Natural killer cell treated with Interleukin-12 subunit alpha and Interleukin-12 subunit beta and Interleukin-15 and Interleukin-18, amount 100 ng/mL, for 72 hours (primary cell): ENCODE measurements around the gene CDK5RAP2. TPM values are rescaled to one million over a fixed set of nuclear protein-coding genes. Genes with fewer than 3 reads are reported as not detected.

Experiments used
- ATAC-seq, 2 donors: fragments of 150-1000 bp; cut with Tn5 transposase in 1 of 2; sonication (Bioruptor Pico), chemical (Tn5 transposase) in 1 of 2; 2 replicates each; pipeline ENCODE4 v1.10.0; 2021
- DNase-seq: peaks from one replicate; pipeline ENCODE4 v3.0.0; 2022; ENCODE audit warnings: low spot score
- H3K27ac Mint-ChIP-seq, 2 donors: 1 replicate in 1 of 2; 2 replicates in 1 of 2; pipeline ENCODE4 v1.8.0; 2022; ENCODE audit warnings: mixed read lengths in 2 of 2, mild to moderate bottlenecking in 1 of 2, moderate library complexity in 1 of 2
- H3K27me3 Mint-ChIP-seq, 2 donors: 1 replicate in 1 of 2; 2 replicates in 1 of 2; pipeline ENCODE4 v1.8.0; 2022; ENCODE audit warnings: mixed read lengths in 2 of 2
- H3K36me3 Mint-ChIP-seq: one replicate; pipeline ENCODE4 v1.8.0; 2022; ENCODE audit warnings: mixed read lengths
- H3K4me1 Mint-ChIP-seq, 2 donors: 1 replicate in 1 of 2; 2 replicates in 1 of 2; pipeline ENCODE4 v1.8.0; 2022; ENCODE audit warnings: low read depth in 2 of 2, mixed read lengths in 2 of 2, mild to moderate bottlenecking in 1 of 2
- H3K4me3 Mint-ChIP-seq: one replicate; pipeline ENCODE4 v1.8.0; 2022; ENCODE audit warnings: mixed read lengths
- H3K9me3 Mint-ChIP-seq: 2 replicates; pipeline ENCODE4 v1.8.0; 2022; ENCODE audit warnings: mixed read lengths
- total RNA-seq, 2 donors: library from RNA; stranded (reverse); gene quantifications; one replicate each; pipeline ENCODE4 v1.2.3, GENCODE V29; 2022

Gene CDK5RAP2
- total RNA-seq, 2 donors from 2014 or later, result 73.4 to 124 TPM

GRCh38 chr9:120452631-120453030 lies 127.3 kb downstream of the CDK5RAP2 start:
- H3K36me3 Mint-ChIP-seq, result peaks cover 34% of the 10 kb centered on the region
- DNase-seq (no peak), ATAC-seq (no peak)
- peaks cover 3 to 11% of the 10 kb centered on the region in 2 donors for H3K4me1 Mint-ChIP-seq
- no peaks in the 10 kb centered on the region for H3K9me3 Mint-ChIP-seq
- H3K4me3 Mint-ChIP-seq, result no peak overlapping the region
- H3K27ac Mint-ChIP-seq, result peak overlapping the region in 1 of 2 donors; percentile 18
- no peaks in the 10 kb centered on the region for H3K27me3 Mint-ChIP-seq

- peaks cover 2% of the 10 kb centered on the region for H3K9me3 Mint-ChIP-seq
- H3K4me3 Mint-ChIP-seq, result no peak overlapping the region
- no peaks in the 10 kb centered on the region for H3K27me3 Mint-ChIP-seq
- no peak for ATAC-seq
- H3K36me3 Mint-ChIP-seq, result peaks cover 42% of the 10 kb centered on the region
- peaks cover 12 to 20% of the 10 kb centered on the region in 2 donors for H3K4me1 Mint-ChIP-seq
- no peak overlapping the region for H3K27ac Mint-ChIP-seq
- no peak for DNase-seq
These were observed 129.1 kb downstream of the CDK5RAP2 start for GRCh38 chr9:120450916-120451315.

GRCh38 chr9:120449566-120449965 lies 130.4 kb downstream of the CDK5RAP2 start:
- Mint-ChIP-seq H3K36me3 (peaks cover 37% of the 10 kb centered on the region), H3K9me3 (peaks cover 2% of the 10 kb centered on the region), H3K4me3 (no peak overlapping the region), H3K4me1 (peaks cover 12 to 20% of the 10 kb centered on the region in 2 donors), H3K27ac (no peak overlapping the region), H3K27me3 (no peaks in the 10 kb centered on the region)
- DNase-seq (no peak), ATAC-seq (no peak)

- H3K4me1 Mint-ChIP-seq, result peaks cover 12 to 20% of the 10 kb centered on the region in 2 donors
- H3K4me3 Mint-ChIP-seq, result no peak overlapping the region
These were observed 131.9 kb downstream of the CDK5RAP2 start for GRCh38 chr9:120447959-120448500.

GRCh38 chr9:120446671-120447070 lies 133.3 kb downstream of the CDK5RAP2 start:
- peaks cover 12 to 20% of the 10 kb centered on the region in 2 donors for H3K4me1 Mint-ChIP-seq
- H3K36me3 Mint-ChIP-seq, result peaks cover 42% of the 10 kb centered on the region
- ATAC-seq (no peak), DNase-seq (no peak)
- H3K27me3 Mint-ChIP-seq, result no peaks in the 10 kb centered on the region
- H3K27ac Mint-ChIP-seq, result no peak overlapping the region
- H3K9me3 Mint-ChIP-seq, result peaks cover 2% of the 10 kb centered on the region
- H3K4me3 Mint-ChIP-seq, result no peak overlapping the region

More at GRCh38 chr9:120447959-120448500, 131.9 kb downstream of the CDK5RAP2 start:
- peaks cover 2% of the 10 kb centered on the region for H3K9me3 Mint-ChIP-seq
- no peak overlapping the region for H3K27ac Mint-ChIP-seq
- peaks cover 42% of the 10 kb centered on the region for H3K36me3 Mint-ChIP-seq
- ATAC-seq (no peak), DNase-seq (no peak)
- H3K27me3 Mint-ChIP-seq, result no peaks in the 10 kb centered on the region

- Mint-ChIP-seq H3K4me1 (peaks cover 19 to 33% of the 10 kb centered on the region in 2 donors), H3K27me3 (no peaks in the 10 kb centered on the region), H3K27ac (no peak overlapping the region), H3K4me3 (no peak overlapping the region), H3K9me3 (peaks cover 2% of the 10 kb centered on the region), H3K36me3 (peaks cover 48% of the 10 kb centered on the region)
- ATAC-seq (no peak), DNase-seq (no peak)
These were observed 136.0 kb downstream of the CDK5RAP2 start for GRCh38 chr9:120443976-120444375.

DNA sequence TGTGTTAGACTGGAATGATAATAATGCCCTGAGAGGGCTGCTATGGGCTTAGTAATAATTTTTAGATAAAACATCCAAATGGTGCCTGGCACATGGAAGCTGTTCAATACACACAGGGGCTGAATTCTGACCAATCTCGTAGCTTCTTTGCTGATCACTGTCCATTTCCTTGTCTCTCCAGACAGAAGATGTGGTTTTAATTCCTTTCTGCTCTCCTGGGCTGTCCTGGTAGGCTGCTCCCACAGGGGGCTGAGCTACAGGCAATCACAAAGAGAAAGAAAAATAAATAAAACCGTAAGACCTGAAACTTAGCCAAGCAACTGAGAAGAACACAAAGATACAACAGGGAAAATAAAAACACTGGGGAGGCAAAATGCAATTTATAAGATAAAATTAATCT lies 136.5 kb downstream of the CDK5RAP2 start:
- no peak overlapping the region for H3K4me3 Mint-ChIP-seq
- ATAC-seq (no peak), DNase-seq (no peak)
- no peak overlapping the region for H3K27ac Mint-ChIP-seq
- no peaks in the 10 kb centered on the region for H3K27me3 Mint-ChIP-seq
- H3K9me3 Mint-ChIP-seq, result peaks cover 2% of the 10 kb centered on the region
- peaks cover 24 to 33% of the 10 kb centered on the region in 2 donors for H3K4me1 Mint-ChIP-seq
- peaks cover 43% of the 10 kb centered on the region for H3K36me3 Mint-ChIP-seq

GRCh38 chr9:120442308-120442995 lies 137.5 kb downstream of the CDK5RAP2 start:
- no peak for DNase-seq
- ATAC-seq, result no peak
- Mint-ChIP-seq H3K4me3 (no peak overlapping the region), H3K27me3 (no peaks in the 10 kb centered on the region), H3K9me3 (peaks cover 2% of the 10 kb centered on the region), H3K4me1 (peaks cover 31 to 40% of the 10 kb centered on the region in 2 donors), H3K36me3 (peaks cover 44% of the 10 kb centered on the region), H3K27ac (no peak overlapping the region)

GRCh38 chr9:120441426-120442307 lies 138.3 kb downstream of the CDK5RAP2 start:
- DNase-seq (no peak), ATAC-seq (no peak)
- Mint-ChIP-seq H3K27me3 (no peaks in the 10 kb centered on the region), H3K4me3 (no peak overlapping the region), H3K27ac (no peak overlapping the region), H3K36me3 (peaks cover 40% of the 10 kb centered on the region), H3K4me1 (peaks cover 33 to 43% of the 10 kb centered on the region in 2 donors), H3K9me3 (peaks cover 2% of the 10 kb centered on the region)

DNA sequence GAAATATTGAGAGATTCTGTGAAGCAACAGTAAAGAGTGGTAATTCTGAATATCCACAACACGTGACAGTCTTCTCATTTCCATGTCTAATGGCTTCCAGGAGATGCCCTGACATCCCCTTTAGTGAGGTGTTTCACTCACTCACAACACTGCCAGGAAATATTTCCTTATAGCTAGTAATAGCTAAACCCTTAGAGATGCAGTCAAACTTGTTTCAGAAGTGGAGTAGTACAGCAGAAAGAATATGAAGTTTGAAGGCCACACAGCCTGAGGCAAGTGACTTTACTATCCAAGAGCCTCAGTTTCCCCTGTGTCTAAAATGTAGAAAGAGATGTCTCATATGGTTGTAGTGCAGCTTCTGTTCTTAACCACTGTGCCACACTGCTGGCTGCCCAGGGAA lies 139.2 kb downstream of the CDK5RAP2 start:
- peaks cover 36 to 44% of the 10 kb centered on the region in 2 donors for H3K4me1 Mint-ChIP-seq
- no peaks in the 10 kb centered on the region for H3K27me3 Mint-ChIP-seq
- no peaks in the 10 kb centered on the region for H3K9me3 Mint-ChIP-seq
- H3K4me3 Mint-ChIP-seq, result no peak overlapping the region
- DNase-seq (no peak), ATAC-seq (no peak)
- H3K36me3 Mint-ChIP-seq, result peaks cover 36% of the 10 kb centered on the region
- H3K27ac Mint-ChIP-seq, result no peak overlapping the region

- ATAC-seq (no peak), DNase-seq (no peak)
- Mint-ChIP-seq H3K36me3 (peaks cover 36% of the 10 kb centered on the region), H3K9me3 (no peaks in the 10 kb centered on the region), H3K27ac (peak overlapping the region in 1 of 2 donors; percentile 0), H3K27me3 (no peaks in the 10 kb centered on the region), H3K4me1 (peaks cover 41 to 47% of the 10 kb centered on the region in 2 donors), H3K4me3 (no peak overlapping the region)
These were observed 140.0 kb downstream of the CDK5RAP2 start for GRCh38 chr9:120439926-120440325.

GRCh38 chr9:120438836-120439546 lies 141.0 kb downstream of the CDK5RAP2 start:
- Mint-ChIP-seq H3K27ac (peak overlapping the region; percentile 0 to 57), H3K36me3 (peaks cover 36% of the 10 kb centered on the region), H3K4me3 (peak overlapping the region; percentile 71), H3K27me3 (no peaks in the 10 kb centered on the region), H3K4me1 (peaks cover 46 to 47% of the 10 kb centered on the region in 2 donors), H3K9me3 (no peaks in the 10 kb centered on the region)
- ATAC-seq, result no peak
- no peak for DNase-seq

- no peaks in the 10 kb centered on the region for H3K9me3 Mint-ChIP-seq
- H3K4me3 Mint-ChIP-seq, result peak overlapping the region; percentile 71
- peak; percentile 73 to 78 for ATAC-seq
- DNase-seq, result no peak
- H3K36me3 Mint-ChIP-seq, result peaks cover 31% of the 10 kb centered on the region
- H3K4me1 Mint-ChIP-seq, result peaks cover 47 to 50% of the 10 kb centered on the region in 2 donors
- H3K27me3 Mint-ChIP-seq, result no peaks in the 10 kb centered on the region
- peak overlapping the region; percentile 57 to 85 for H3K27ac Mint-ChIP-seq
These were observed 141.9 kb downstream of the CDK5RAP2 start for GRCh38 chr9:120438111-120438510.
